Urothelium cell line (cell line): ENCODE data around the gene TSFM.

Source experiments
- DNase-seq: peaks from one replicate; pipeline ENCODE4 v3.0.0; 2011; ENCODE audit warnings: low spot score, mixed read lengths
- FAIRE-seq: peaks from 2 replicates; lab custom pipeline; 2011; peaks lifted over from hg19 to GRCh38; lab: Jason Lieb, UNC

TSFM gene

DNA sequence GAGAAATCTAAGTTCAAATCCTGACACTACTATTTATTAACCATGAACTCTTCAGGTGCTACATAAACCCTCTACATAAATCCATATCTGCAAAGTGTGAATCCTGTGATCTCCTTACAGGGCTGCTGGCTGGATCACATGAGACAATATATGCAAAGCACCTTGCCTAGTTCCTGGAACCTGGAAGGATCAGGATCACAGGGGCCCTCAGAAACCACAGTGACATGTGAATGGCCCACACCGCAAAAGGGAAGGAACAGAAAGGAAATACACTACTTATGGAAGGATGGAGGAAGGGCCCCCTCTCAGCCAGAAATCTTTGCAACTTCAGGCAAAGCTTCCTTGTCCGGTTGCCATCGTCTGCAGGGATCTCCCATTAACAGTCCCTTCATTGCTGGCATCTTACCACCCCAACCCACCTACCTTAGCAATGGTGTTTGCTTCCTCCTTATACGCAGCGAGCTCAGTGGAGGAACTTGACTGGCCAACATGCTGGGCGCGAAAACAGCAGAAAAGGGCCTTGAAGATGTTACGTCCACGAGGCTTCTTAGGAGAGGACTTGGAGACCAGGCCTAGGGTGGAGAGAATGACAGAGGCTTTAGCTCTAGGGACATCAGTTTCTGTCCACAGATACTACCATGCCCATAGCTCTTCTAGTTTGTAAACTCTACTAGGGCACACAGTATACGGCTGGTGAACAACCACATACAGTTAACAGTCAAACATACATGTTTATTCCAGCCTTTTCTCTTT lies 46.6 kb downstream of the TSFM start:
- DNase-seq (no peak), FAIRE-seq (no peak)

DNA sequence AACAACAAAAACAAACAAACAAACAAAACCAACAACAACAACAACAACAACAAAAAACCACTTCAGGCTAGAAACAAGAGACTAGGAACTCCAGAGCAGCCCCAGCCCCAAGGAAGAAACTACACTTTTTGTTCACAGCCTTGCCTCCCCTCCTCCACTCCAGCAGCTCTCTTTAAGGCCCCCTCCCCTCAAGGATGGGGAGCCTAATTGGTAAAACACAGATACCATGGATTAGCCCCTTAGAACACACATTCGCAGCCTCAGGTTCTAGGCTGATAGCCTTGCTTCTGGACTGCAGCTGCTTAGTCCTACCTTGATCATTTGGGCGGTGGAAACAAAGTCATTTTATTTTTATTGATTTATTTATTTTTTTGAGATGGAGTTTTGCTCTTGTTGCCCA lies 47.8 kb downstream of the TSFM start:
- no peak for DNase-seq

GRCh38 chr12:57832966-57833365 lies 50.4 kb downstream of the TSFM start:
- DNase-seq (no peak), FAIRE-seq (no peak)

More for the DNA sequence above, 47.8 kb downstream of the TSFM start:
- FAIRE-seq, result no peak

DNA sequence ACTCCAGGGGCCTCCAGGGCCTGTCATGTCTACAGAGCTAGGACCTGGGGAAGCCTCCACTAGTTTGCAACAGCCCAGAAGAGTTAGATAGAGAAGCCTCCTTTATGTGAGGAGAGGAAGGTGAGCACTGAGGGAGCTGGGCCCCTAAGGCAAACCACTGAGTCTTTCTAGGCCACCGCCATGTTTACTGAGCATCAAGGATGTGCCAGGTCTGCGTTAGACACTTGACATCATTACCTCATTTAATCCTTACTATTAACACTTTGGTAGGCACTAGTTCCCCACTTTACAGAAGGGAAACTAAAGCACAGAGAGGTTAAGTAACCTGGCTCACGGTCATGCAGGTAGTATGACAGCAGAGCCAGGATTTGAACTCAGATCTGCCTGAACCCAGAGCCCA lies 51.1 kb downstream of the TSFM start:
- DNase-seq (no peak), FAIRE-seq (no peak)

GRCh38 chr12:57834086-57834876 lies 51.7 kb downstream of the TSFM start:
- no peak for DNase-seq

DNA sequence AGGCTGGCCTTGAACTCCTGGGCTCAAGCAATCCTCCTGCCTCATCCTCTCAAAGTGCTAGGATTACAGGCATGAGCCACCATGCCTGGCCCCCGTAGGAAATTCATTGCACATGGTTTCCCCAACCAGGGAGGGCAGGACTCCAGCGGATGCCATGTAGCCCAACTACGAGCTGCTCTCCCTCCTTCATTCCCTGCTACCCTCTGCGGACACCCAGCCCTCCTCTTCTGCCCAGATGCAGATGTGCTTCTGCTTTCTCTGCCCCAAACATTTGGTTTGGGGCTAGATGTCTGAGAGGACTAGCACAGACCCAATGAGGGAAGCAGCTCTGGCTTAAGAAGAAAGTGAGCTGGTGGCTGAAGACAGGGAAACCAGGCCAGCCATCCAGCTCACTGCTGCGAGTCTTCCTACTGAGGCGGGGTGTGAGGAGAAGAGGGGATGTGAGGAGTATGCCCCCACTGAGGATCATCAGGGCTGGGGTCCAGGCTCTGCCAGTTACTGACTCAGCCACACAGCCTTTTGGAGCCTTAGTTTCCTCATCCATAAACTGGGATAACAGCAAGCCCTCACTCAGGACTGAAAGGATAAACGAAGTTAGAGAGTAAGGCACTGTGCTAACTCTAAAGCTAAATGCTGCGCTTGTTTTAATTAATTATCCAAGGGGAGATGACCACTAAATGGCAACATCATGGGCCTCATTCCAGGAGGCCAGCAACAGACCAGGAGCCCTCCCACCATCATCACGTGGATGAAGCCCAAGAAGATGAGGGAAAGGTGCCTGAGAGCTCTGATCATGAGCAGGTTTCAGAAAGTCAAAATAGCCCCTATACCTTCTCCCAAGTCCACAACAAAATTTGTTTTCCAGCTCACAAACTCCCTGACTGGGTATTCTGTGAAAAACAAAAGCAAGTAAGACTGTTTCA lies 53.0 kb downstream of the TSFM start:
- FAIRE-seq (no peak), DNase-seq (no peak)

More at GRCh38 chr12:57834086-57834876, 51.7 kb downstream of the TSFM start:
- no peak for FAIRE-seq

DNA sequence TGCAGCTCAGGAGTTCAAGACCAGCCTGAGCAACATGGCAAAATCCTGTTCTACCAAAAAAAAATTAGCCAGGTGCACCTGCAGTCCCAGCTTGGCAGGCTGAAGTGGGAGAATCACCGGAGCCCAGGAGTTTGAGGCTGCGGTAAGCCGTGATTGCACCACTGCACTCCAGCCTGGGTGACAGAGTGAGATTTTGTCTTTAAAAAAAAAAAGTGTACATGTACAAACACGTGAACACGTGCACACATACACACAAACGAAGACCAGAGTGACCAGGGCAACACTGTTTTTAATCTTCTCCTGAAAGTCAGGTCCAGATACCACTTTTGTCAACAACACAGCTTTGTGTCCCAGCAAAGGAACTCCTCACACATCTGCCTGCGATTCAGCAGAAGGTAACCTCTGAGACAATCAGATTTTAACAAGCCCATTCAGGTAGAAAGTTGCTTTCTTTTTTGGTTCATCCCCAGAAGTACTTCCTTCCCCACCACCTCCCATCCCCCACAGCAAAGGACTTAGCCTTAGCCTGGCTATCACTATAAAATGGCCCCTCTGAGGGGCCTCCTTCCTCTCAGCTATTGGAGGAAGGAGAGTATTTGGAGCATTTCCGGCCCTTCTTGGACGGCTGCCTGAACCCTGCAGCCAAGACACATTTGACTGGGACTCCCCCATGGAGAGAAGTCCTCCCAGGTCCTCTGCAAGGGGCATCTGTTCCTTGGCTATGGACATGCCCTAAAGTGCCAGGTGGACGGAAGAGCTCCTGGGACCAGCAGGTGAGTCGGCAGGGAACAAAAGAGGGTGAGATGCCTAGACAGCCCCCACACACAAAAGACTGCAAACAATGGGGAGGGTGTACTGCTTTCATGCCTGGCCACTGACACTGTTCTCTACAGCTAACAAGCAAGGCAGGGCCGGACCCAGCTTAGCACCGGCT lies 54.1 kb downstream of the TSFM start:
- DNase-seq (peak; percentile 75), FAIRE-seq (no peak)

- FAIRE-seq (no peak), DNase-seq (peak; percentile 26)
Observed at GRCh38 chr12:57837864-57838562, 55.4 kb downstream of the TSFM start.

DNA sequence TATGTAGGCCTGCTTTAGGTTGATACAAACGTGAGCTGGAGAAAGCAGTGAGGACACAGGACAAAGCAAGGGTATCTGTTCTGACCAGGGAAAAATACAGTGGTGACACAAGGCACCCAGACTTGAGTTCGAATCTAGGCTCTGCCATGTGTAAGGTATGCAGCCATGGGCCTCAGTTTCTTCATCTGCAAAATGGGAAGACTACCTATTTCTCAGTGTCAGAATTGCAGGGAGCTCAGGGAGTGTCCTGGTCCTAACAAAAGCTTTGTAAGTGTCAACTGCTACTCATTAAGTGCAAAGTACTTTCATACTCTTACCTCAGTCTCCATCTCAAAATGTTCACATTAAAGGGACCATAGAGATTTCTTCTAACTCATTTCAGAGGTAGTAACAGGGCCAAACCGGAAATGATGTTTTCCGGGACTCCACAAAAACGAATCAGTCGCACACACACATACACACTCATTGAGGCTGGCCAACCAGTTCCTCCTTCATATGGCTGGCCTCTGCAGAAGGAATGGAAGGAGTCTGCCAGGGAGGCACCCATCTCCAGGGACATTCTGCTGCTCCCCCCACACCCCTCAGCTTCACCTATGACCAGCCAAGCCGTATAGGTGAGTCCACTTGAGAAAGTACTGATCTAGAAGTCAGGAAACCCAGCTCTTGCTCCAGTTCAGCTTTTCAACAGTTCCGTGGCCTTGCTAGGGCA lies 56.2 kb downstream of the TSFM start:
- no peak for FAIRE-seq

DNA sequence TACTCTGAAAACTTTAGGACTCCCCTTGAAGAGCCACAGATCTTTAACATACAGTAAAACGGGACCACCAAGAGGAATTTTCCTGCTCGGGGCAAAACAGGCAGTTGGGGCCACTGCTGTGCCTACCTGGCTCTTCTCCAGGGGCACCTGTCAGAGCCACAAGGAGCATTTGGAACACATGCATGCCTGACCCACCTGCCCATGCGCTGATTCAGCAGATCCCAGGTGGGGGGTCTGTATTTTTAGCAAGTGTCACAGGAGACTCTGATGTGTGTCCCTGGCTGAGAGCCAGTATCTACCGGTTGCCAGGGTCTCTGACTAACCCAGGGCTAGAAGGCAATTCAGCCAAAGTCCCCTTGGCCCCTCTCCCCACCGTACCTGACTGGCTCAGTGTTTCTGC lies 57.4 kb downstream of the TSFM start:
- FAIRE-seq (no peak), DNase-seq (no peak)

More for the DNA sequence above, 56.2 kb downstream of the TSFM start:
- DNase-seq, result no peak

DNA sequence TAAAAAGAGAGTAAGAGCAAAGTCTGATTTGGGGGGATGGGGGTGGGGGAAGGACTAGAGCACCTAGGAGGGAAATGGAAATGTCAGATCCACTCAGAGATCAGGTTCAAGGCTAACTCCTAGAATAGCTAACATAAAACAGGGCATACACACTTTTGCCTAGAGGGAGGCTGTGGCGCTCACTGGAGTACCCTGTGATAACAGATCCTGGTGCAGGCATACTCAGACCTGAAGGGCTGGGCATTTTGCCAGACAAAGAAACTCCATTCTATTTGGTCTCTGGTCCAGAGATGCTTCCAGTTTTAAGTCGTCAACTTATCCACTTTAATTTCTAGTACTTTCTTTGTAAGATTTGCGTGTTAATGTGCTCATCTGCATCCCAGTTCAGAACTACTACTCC lies 58.1 kb downstream of the TSFM start:
- no peak for DNase-seq
- FAIRE-seq, result no peak

DNA sequence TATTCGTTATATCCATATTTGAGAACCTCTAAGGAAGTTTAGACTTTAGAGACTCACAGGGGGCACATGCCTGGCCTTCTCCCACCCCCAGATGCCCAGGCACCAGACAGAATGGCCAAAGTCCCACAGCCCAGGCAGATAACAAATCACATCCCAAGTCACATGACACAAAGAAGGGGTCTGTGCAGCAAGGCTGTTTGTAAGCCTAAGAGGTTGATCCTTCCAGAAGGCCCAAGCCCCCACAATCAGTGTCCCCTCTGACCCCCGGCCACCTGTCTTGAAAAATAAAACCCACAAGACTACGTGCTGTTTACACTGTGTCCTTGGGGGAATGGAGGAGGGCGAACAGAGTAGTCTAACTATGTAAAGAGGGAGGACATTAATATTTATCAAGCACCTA lies 58.9 kb downstream of the TSFM start:
- DNase-seq (no peak), FAIRE-seq (no peak)

GRCh38 chr12:57842342-57843294 lies 60.0 kb downstream of the TSFM start:
- FAIRE-seq (no peak), DNase-seq (no peak)

GRCh38 chr12:57844709-57845477 lies 62.3 kb downstream of the TSFM start:
- peak; percentile 46 for DNase-seq
- FAIRE-seq, result no peak

- DNase-seq (peak; percentile 52), FAIRE-seq (no peak)
Observed at GRCh38 chr12:57845478-57846284, 63.1 kb downstream of the TSFM start.

DNA sequence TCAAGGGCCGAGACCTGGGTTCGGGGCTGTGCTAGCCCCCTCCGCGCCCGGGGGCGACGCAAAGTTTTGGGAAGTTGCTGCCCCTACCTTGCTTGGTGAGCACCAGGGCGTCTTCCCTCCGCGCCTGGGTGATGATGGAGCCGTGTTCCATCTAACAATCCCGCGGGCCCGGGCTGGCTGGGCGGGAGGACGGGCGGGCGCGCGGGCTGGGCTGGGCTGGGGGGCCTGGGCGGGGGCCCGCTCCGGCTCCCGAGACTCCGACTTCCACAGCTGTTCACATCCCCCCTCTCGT lies 63.6 kb downstream of the TSFM start:
- DNase-seq (no peak), FAIRE-seq (no peak)
